T-helper 2 cell treated with Interferon-gamma antibody and Interleukin-4, amounts not matched to agents 100 ng/mL and 5 ng/mL, for 36 hours (primary cell): ENCODE measurements around the gene IMMP2L. TPM values are rescaled to one million over a fixed set of nuclear protein-coding genes. Genes with fewer than 3 reads are reported as not detected.
"Not testable (repeated sequence)": the region's sequence is repeated elsewhere in the genome, so short reads cannot be mapped to it uniquely, and the experiment has no call there.

Source experiments
- intact Hi-C: fragments of 100-400 bp; cut with micrococcal nuclease; formaldehyde crosslinking; loops from one replicate; pipeline ENCODE4 v1.15.1; 2023
- total RNA-seq: library from RNA; stranded (reverse); gene quantifications from 2 replicates; pipeline ENCODE4 v1.2.3, GENCODE V29; 2022

Gene IMMP2L
- 6.2 and 8.0 TPM in 2 replicates for total RNA-seq

DNA sequence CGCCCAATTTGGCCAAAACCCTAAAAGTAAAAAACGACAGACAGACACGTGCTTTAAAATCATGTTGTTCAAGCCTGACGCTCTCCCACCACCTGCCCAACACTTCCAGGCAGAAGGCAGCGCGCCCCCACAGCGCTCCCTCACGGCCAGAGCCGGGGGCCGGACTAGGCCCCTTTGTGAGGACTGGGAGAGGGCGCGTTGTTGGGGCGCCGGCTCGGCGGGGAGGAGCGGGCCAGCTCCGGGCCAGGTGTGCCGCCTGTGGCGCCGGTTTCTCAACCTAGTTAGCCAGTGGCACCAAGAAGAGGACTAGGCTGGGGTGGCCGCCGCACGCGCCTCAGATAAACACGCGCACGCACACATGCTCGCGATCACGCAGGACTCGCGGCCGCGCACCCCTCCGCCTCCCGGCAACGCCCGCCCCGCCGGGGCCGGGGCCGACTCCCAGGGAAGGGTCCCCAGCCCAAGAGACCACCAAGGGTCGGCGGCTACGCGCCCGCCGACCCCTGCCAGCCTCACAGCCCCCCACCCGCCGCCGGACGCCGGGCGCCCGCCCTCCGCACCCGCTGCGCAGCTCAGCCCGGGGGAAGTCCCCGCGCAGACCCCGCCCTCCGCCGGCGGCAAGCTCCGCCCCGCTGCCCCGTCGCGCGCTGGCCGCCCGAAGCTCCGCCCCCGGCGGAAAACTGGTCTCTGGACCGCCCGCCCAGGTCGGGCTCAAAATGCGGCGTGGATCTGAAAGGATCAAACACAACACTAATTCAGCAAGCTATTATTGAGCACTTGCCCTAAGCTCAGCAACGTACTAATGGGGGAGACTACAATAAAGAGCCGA is at the start of gene IMMP2L:
Gene IMMP2L (minus strand): TSS at position 589 of the 829 bp plus-strand sequence.
- intact Hi-C loops, result loop anchor here (1.0 to 10.0 kb wide), 10 partner anchors 423 to 1560 kb away; partner anchors contain the start of genes DOCK4, IFRD1, LRRN3 and TMEM168

DNA sequence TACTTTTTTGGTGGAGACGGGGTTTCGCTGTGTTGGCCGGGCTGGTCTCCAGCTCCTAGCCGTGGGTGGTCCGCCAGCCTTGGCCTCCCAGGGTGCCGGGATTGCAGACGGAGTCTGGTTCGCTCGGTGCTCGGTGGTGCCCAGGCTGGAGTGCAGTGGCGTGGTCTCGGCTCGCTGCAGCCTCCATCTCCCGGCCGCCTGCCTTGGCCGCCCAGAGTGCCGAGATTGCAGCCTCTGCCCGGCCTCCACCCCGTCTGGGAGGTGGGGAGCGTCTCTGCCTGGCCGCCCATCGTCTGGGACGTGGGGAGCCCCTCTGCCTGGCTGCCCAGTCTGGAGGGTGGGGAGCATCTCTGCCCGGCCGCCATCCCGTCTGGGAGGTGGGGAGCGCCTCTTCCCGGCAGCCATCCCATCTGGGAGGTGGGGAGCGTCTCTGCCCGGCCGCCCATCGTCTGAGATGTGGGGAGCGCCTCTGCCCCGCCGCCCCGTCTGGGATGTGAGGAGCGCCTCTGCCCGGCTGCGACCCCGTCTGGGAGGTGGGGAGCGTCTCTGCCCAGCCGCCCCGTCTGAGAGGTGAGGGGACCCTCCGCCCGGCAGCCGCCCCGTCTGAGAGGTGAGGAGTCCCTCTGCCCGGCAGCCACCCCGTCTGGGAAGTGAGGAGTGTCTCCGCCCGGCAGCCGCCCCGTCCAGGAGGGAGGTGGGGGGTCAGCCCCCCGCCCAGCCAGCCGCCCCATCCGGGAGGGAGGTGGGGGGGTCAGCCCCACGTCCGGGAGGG is 47.4 kb upstream of the IMMP2L start:
- intact Hi-C loops, result not testable (repeated sequence)

GRCh38 chr7:111607621-111608020 is 45.3 kb upstream of the IMMP2L start:
- intact Hi-C loops, result no loop called here

- intact Hi-C loops, result no loop called here
Observed at GRCh38 chr7:111605246-111605645, 43.0 kb upstream of the IMMP2L start.

- intact Hi-C loops, result no loop called here
Observed at GRCh38 chr7:111600091-111600490, 37.8 kb upstream of the IMMP2L start.

DNA sequence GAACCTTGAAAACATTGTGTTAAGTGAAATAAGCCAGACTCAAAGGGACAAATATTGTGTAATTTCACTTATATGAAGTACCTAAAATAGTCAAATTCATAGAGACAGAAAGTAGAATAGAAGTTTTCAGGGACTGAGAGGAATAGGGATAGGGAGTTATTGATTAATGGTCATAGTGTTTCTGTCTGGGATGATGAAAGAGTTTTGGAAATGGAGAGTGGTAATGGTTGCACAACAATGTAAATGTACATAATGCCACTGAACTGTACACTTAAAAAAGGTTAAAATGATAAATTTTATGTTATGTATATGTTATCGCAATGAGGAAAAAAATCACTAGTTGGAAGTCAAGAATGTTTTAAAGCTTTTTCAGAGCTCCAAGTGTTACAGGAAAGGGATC is 33.5 kb upstream of the IMMP2L start:
- intact Hi-C loops, result no loop called here

GRCh38 chr7:111594602-111595001 is 32.3 kb upstream of the IMMP2L start:
- intact Hi-C loops, result no loop called here

DNA sequence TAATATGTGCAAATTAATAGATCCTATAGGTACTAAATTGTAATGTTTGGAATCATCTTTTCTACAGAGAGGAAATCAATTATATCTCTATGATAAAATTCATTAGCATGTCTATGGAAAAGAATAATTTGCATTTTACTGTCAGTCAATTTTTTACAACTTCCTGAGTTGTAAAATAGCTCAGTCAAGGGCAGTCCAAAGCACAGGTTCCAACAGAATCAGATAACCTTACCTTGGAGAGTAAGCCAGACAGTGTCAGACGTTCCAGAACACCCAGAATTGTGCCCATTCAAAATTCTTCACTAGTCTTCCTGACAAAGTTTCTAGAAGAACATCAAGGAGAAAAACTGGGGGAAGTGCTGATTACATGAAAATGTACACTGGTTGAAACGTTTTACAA is 31.1 kb upstream of the IMMP2L start:
- intact Hi-C loops, result no loop called here

DNA sequence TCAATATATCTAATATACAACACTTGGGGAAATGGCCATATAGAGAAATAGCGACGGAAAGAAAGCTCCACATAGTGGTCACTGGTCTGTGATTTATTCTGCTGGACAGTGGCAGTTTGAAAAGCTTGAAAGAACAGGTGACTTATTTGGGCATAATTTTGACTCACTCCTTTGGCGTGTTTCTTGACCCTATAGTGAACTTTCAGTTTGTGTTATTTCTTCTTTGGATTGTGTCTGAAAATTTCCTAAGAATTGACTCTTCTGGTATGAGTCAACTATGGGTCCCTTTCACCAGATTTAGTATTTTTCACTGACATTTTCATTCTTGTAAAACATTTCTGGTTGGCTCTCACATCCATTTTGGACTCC is 25.8 kb upstream of the IMMP2L start:
- intact Hi-C loops, result no loop called here

- intact Hi-C loops, result no loop called here
Observed at GRCh38 chr7:111587410-111588064, 25.2 kb upstream of the IMMP2L start.

DNA sequence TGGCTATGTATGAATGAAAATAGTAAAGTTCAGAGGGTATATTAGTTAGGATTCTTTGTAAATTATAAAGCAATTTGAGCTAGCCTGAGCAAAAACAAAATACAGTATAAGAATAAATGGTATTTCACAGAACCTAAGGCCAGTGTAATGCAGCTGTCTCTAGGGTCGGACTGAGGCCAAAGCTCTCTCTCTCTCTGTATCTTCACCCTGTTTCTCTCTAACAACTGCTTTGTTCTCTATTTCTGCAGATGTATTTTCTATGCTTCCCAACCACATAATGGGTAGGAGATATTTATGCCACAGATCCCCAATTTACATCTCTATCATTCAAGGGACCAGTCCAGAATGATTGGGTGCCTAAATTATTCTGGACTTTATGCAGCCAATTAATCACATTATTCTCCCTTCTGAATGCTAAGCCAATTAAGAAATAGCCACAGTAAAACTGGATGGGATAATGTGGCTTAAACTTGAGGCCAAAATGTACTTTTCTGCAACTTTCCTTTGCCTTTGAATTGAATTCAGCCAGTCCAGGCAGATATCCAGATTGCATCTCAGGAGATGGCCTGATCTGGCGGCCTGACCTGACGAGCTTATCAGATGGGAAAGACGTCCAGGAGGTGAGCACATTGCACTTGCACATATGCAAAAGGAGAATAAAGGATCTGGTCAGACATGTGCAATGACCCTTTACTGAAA is 24.6 kb upstream of the IMMP2L start:
- intact Hi-C loops, result no loop called here

GRCh38 chr7:111581784-111582488 is 19.6 kb upstream of the IMMP2L start:
- intact Hi-C loops, result not testable (repeated sequence)

GRCh38 chr7:111581207-111581606 is 18.9 kb upstream of the IMMP2L start:
- intact Hi-C loops, result not testable (repeated sequence)

- intact Hi-C loops, result no loop called here
Observed at GRCh38 chr7:111578754-111579153, 16.5 kb upstream of the IMMP2L start.

DNA sequence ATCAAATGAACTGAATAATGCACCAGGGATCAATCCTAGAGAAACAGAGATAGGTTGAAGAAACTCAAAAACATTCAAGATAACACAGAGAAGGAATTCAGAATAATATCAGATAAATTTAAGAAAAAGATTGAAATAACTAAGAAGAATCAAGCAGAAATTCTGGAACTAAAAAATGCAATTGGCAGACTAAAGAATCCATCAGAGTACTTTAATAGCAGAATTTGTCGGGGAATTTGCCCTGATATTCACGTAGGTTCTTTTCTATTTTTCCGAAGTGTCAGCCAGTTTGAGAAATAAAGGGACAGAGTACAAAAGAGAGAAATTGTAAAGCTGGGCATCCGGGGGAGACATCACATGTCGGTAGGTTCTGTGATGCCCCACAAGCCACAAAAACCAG is 9.4 kb upstream of the IMMP2L start:
- intact Hi-C loops, result no loop called here

DNA sequence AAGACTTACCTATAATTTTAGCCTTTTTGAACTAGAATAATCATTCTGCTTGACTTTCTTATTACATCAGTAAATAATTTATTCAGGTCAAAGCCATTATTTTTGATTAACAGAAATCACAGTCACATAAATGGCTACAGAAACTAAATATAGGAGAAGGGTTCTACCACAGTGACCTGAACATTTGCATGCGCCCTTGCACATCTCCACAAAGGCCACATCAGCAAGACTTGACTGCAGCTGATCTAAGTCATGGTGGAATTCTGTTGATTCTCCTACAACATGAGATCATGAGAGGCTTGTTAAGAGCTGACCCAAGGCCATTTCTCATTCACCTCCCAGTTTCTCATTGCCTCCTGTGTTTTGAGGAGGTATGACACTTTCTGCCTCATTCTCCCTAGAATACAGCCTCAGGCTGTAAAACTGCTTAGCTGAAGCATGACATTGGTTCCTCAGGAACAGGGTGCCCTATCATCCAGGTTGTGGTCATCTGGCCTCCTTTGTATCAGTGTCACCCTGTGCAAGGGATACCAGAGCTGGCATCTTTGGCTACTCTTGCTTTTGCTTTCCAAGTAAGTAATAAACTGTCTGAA is 6.7 kb upstream of the IMMP2L start:
- intact Hi-C loops, result loop anchor here (10.0 kb wide), 1 partner anchor 1226 kb away; the partner anchor contains the start of gene TMEM168

DNA sequence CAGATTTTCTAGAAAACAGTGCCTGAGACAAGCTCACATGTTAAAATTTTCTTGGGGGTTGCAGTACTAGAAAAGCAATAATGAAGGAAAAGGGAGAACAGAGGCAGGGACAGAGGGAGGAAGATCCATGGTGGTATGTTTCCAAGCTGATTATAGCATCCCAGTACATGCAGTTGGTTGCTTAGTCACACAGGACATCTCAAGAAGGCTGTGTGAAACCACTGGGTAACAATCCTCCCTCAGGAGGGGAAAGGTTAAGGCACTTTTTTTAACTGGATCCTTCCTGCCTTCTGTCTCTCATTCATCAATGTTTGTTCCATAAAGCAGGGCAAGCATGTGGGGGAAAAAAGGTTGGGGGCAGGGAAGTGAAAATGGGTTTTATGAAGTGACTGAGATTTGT is 6.1 kb upstream of the IMMP2L start:
- intact Hi-C loops, result loop anchor here (10.0 kb wide), 1 partner anchor 1226 kb away; the partner anchor contains the start of gene TMEM168

DNA sequence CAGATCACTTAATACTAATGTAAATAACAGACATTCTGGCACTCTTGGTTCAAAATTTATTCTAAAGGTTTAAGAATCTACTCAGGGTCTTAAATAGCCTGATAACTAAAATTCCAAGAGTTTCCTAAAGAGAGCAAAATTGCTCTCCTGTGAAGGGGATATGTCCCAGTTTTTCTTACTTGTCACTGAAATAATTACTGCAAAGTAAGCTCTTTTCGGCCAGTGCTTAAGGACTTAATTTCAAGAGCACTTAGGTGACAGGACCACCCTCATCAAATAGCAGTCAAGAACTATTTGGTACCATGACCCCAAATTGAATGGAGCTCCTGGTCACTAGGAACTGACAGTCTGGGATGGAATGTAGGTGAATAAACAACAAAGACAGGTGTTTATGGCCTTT is 1.8 kb upstream of the IMMP2L start:
- intact Hi-C loops, result loop anchor here (5.0 to 10.0 kb wide), 5 partner anchors 552 to 1558 kb away; partner anchors contain the start of genes IFRD1 and TMEM168

- intact Hi-C loops, result loop anchor here (5.0 to 10.0 kb wide), 5 partner anchors 549 to 1561 kb away; partner anchors contain the start of genes IFRD1 and TMEM168
Observed at GRCh38 chr7:111561654-111561903, 713 bp downstream of the IMMP2L start.
